Measurements from ENCODE around the gene LSG1.

Gene LSG1

DNA sequence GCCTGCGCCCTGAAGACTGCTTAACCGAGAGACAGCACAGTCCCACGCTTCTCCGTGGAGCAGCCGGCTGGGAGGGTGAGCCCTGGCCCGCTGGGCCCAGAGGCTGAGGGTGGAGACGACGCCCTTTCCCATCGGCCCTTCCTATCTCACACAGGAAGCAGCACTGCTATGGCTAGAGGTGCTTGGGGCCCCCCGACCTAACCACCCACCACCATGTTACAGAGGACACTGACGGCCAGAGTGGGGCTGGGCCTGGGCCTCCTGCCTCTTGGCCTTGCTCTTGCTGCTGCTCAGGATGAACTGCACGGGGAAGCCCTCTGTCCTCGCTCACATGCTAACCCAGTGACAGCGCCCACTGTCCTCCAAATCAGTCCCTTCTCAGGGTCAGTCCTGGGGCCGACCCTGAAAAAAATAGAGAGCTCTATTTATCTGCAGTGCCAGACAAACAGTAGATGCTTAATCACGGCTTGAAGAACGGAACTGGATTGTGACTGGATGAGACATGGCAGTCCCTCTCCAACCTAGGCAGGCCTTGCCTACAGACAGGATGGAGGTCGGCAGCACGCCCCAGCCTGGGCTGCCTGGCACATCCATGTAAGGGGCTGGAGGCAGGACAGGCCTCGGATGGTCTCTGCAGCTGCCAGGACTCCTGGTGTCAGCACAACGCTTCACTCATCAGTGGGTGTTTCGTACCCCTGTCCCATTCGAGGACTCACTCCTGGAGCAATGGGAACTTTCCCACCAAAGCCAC is 53.0 kb downstream of the LSG1 start:
- Histone ChIP-seq H3K9me3 (ENCODE audit: control insufficient read depth, insufficient read depth, low read length) (no peaks in the 10 kb centered on the region), H3K36me3 (ENCODE audit: control insufficient read depth, insufficient read depth, low read length) (no peaks in the 10 kb centered on the region), H3K4me3 (ENCODE audit: low read length) (no peak overlapping the region), H3K27ac (ENCODE audit: low read length) (no peak overlapping the region), H3K4me1 (ENCODE audit: control insufficient read depth, insufficient read depth, low read length) (no peaks in the 10 kb centered on the region), H3K27me3 (ENCODE audit: control insufficient read depth, insufficient read depth, low read length) (no peaks in the 10 kb centered on the region)
- no CpG with 5 or more reads among the region's 23 CpGs for WGBS (ENCODE audit: insufficient coverage, insufficient read length)
- DNase-seq (ENCODE audit: low read depth, low spot score): no peak

- Histone ChIP-seq H3K36me3 (ENCODE audit: control insufficient read depth, insufficient read depth, low read length) (no peaks in the 10 kb centered on the region), H3K27ac (ENCODE audit: low read length) (no peak overlapping the region), H3K27me3 (ENCODE audit: control insufficient read depth, insufficient read depth, low read length) (no peaks in the 10 kb centered on the region), H3K4me3 (ENCODE audit: low read length) (no peak overlapping the region), H3K9me3 (ENCODE audit: control insufficient read depth, insufficient read depth, low read length) (no peaks in the 10 kb centered on the region), H3K4me1 (ENCODE audit: control insufficient read depth, insufficient read depth, low read length) (no peaks in the 10 kb centered on the region)
- no CpG with 5 or more reads among the region's 9 CpGs for WGBS (ENCODE audit: insufficient coverage, insufficient read length)
- DNase-seq (ENCODE audit: low read depth, low spot score): no peak
Observed at GRCh38 chr3:194617827-194618226, 54.2 kb downstream of the LSG1 start.

- H3K4me1 ChIP-seq (ENCODE audit: control insufficient read depth, insufficient read depth, low read length): no peaks in the 10 kb centered on the region
- H3K27ac ChIP-seq (ENCODE audit: low read length): no peak overlapping the region
- H3K36me3 ChIP-seq (ENCODE audit: control insufficient read depth, insufficient read depth, low read length): no peaks in the 10 kb centered on the region
- DNase-seq (ENCODE audit: low read depth, low spot score): no peak
- no peaks in the 10 kb centered on the region for H3K27me3 ChIP-seq (ENCODE audit: control insufficient read depth, insufficient read depth, low read length)
- no peaks in the 10 kb centered on the region for H3K9me3 ChIP-seq (ENCODE audit: control insufficient read depth, insufficient read depth, low read length)
- WGBS (ENCODE audit: insufficient coverage, insufficient read length): no CpG with 5 or more reads among the region's 14 CpGs
- no peak overlapping the region for H3K4me3 ChIP-seq (ENCODE audit: low read length)
Observed at GRCh38 chr3:194617143-194617671, 54.8 kb downstream of the LSG1 start.

- WGBS (ENCODE audit: insufficient coverage, insufficient read length): no CpG with 5 or more reads among the region's 11 CpGs
- Histone ChIP-seq H3K4me1 (ENCODE audit: control insufficient read depth, insufficient read depth, low read length) (no peaks in the 10 kb centered on the region), H3K4me3 (ENCODE audit: low read length) (no peak overlapping the region), H3K36me3 (ENCODE audit: control insufficient read depth, insufficient read depth, low read length) (no peaks in the 10 kb centered on the region), H3K9me3 (ENCODE audit: control insufficient read depth, insufficient read depth, low read length) (no peaks in the 10 kb centered on the region), H3K27ac (ENCODE audit: low read length) (no peak overlapping the region), H3K27me3 (ENCODE audit: control insufficient read depth, insufficient read depth, low read length) (no peaks in the 10 kb centered on the region)
- no peak for DNase-seq (ENCODE audit: low read depth, low spot score)
Observed at GRCh38 chr3:194615226-194615625, 56.8 kb downstream of the LSG1 start.

DNA sequence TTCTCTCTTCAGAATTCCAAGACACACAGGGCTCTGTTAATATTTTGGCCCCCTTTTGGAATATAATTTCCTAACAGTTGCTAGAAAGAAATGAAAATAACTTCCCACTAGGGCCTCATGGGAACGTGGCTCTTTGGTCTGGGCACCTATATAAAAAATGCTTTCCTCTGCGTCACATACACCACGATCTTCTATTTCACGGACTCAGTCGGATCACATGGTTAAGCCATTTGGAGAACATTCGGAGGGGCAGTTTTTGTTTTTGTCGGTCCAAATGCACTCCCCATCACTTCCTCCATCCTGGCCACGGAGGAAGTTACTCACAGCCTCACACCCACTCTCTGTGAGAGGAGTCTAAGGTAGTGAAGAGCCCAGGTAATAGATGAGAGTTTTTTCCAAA is 59.8 kb downstream of the LSG1 start:
- Histone ChIP-seq H3K27me3 (ENCODE audit: control insufficient read depth, insufficient read depth, low read length) (no peaks in the 10 kb centered on the region), H3K4me3 (ENCODE audit: low read length) (no peak overlapping the region), H3K4me1 (ENCODE audit: control insufficient read depth, insufficient read depth, low read length) (no peaks in the 10 kb centered on the region), H3K36me3 (ENCODE audit: control insufficient read depth, insufficient read depth, low read length) (no peaks in the 10 kb centered on the region), H3K27ac (ENCODE audit: low read length) (no peak overlapping the region), H3K9me3 (ENCODE audit: control insufficient read depth, insufficient read depth, low read length) (no peaks in the 10 kb centered on the region)
- no CpG with 5 or more reads among the region's 8 CpGs for WGBS (ENCODE audit: insufficient coverage, insufficient read length)
- no peak for DNase-seq (ENCODE audit: low read depth, low spot score)

GRCh38 chr3:194610689-194611088 is 61.3 kb downstream of the LSG1 start:
- DNase-seq (ENCODE audit: low read depth, low spot score): no peak
- Histone ChIP-seq H3K9me3 (ENCODE audit: control insufficient read depth, insufficient read depth, low read length) (no peaks in the 10 kb centered on the region), H3K4me1 (ENCODE audit: control insufficient read depth, insufficient read depth, low read length) (no peaks in the 10 kb centered on the region), H3K27ac (ENCODE audit: low read length) (no peak overlapping the region), H3K36me3 (ENCODE audit: control insufficient read depth, insufficient read depth, low read length) (no peaks in the 10 kb centered on the region), H3K4me3 (ENCODE audit: low read length) (no peak overlapping the region), H3K27me3 (ENCODE audit: control insufficient read depth, insufficient read depth, low read length) (no peaks in the 10 kb centered on the region)
- WGBS (ENCODE audit: insufficient coverage, insufficient read length): no CpG with 5 or more reads among the region's 3 CpGs

DNA sequence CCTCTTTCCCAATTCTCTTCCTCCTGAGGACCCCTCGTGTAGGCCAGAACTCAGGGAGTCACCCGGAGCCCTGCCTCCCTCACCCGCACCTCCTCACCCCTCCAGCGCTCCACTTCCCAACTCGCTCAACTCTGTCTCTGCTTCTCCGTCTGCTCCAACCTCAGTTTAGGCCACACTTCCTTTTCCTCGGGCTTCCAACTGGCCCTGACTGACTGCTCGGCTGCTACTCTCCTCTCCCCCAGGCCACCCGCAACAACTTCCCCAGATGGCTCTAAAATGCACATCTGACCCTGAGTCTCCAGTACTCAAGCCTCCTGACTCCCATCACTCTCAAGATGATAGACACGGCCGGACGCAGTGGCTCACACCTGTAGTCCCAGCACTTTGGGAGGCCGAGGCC is 62.4 kb downstream of the LSG1 start:
- Histone ChIP-seq H3K9me3 (ENCODE audit: control insufficient read depth, insufficient read depth, low read length) (no peaks in the 10 kb centered on the region), H3K27me3 (ENCODE audit: control insufficient read depth, insufficient read depth, low read length) (no peaks in the 10 kb centered on the region), H3K27ac (ENCODE audit: low read length) (no peak overlapping the region), H3K36me3 (ENCODE audit: control insufficient read depth, insufficient read depth, low read length) (no peaks in the 10 kb centered on the region), H3K4me1 (ENCODE audit: control insufficient read depth, insufficient read depth, low read length) (no peaks in the 10 kb centered on the region), H3K4me3 (ENCODE audit: low read length) (no peak overlapping the region)
- DNase-seq (ENCODE audit: low read depth, low spot score): no peak
- no CpG with 5 or more reads among the region's 13 CpGs for WGBS (ENCODE audit: insufficient coverage, insufficient read length)

DNA sequence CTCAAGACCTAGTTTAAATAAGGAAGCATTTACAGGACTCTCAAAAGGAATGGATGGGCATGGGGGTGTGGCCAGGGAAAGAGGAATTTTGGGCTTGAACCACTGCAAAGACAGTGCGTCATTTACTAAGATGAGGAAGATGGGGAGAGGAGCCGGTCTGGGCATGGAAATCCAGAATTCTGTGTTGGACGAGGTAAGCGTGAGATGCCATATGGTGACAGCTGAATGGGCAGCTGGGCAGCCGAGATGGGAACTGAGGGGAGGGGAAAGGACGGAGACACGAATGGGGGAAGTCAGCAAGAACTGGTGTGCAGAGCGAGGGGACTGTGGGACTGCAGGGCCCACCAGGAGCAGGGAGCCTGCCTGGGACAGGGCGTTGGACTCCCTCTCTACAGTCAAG is 63.0 kb downstream of the LSG1 start:
- no peaks in the 10 kb centered on the region for H3K27me3 ChIP-seq (ENCODE audit: control insufficient read depth, insufficient read depth, low read length)
- no peak for DNase-seq (ENCODE audit: low read depth, low spot score)
- no CpG with 5 or more reads among the region's 9 CpGs for WGBS (ENCODE audit: insufficient coverage, insufficient read length)
- H3K27ac ChIP-seq (ENCODE audit: low read length): no peak overlapping the region
- no peaks in the 10 kb centered on the region for H3K9me3 ChIP-seq (ENCODE audit: control insufficient read depth, insufficient read depth, low read length)
- H3K4me3 ChIP-seq (ENCODE audit: low read length): no peak overlapping the region
- no peaks in the 10 kb centered on the region for H3K36me3 ChIP-seq (ENCODE audit: control insufficient read depth, insufficient read depth, low read length)
- H3K4me1 ChIP-seq (ENCODE audit: control insufficient read depth, insufficient read depth, low read length): no peaks in the 10 kb centered on the region

DNA sequence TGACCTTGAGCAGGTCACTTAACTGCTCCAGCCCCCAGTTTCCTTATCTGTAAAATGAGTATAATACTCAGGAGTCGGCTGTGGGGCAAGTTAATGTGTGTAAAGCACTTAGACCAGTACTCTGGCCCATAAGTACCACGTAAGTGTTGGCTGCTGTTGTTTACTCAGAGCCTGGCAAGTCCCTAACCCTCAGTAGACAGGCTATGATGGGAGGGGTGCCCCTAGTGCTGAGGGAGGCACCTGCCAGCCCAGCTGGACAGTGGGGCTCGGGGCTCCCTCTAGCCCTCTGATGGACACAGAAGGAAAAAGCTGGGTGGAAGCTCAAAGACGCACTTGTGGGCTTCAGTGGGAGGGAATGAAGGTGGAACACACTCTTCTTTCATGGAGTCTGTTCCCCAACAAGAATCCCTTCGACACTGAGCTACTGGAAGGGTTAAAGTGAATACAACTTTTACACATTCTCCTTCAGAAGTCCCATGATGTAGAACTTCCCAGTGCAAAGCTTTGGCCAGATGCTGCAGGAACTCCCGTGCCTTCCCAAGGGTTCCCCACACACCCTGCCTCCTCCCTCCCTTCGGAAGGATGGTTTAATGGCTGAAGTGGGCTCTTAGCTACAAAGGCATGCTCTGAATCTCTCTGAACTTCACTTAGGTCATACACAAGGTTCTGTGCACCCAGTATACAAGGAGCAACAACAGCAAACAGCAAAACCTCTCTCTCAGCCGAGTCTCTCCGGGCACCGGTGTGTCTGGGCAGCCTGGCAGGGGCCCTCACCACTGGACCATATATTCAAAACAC is 64.2 kb downstream of the LSG1 start:
- Histone ChIP-seq H3K4me3 (ENCODE audit: low read length) (no peak overlapping the region), H3K9me3 (ENCODE audit: control insufficient read depth, insufficient read depth, low read length) (no peaks in the 10 kb centered on the region), H3K27ac (ENCODE audit: low read length) (no peak overlapping the region), H3K4me1 (ENCODE audit: control insufficient read depth, insufficient read depth, low read length) (no peaks in the 10 kb centered on the region), H3K27me3 (ENCODE audit: control insufficient read depth, insufficient read depth, low read length) (no peaks in the 10 kb centered on the region), H3K36me3 (ENCODE audit: control insufficient read depth, insufficient read depth, low read length) (no peaks in the 10 kb centered on the region)
- WGBS (ENCODE audit: insufficient coverage, insufficient read length): no CpG with 5 or more reads among the region's 10 CpGs
- no peak for DNase-seq (ENCODE audit: low read depth, low spot score)

DNA sequence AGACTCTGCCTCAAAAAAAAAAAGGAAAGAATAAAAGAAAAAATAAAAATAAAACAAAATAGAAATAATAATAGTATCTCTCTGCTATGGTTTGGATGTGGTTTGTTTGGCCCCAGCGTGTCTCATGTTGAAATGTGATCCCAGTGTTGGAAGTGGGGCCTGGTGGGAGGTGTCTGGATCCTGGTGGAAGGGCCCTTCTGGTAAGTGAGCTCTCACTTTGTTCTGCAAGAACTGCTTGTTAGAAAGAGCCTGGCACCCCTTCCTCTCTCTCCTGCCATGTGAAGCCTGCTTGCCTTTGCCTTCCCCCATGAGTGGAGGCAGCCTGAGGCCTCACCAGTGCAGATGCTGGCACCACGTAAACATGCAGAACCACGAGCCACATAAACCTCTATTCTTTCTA is 65.0 kb downstream of the LSG1 start:
- H3K36me3 ChIP-seq (ENCODE audit: control insufficient read depth, insufficient read depth, low read length): no peaks in the 10 kb centered on the region
- H3K4me3 ChIP-seq (ENCODE audit: low read length): no peak overlapping the region
- no peak for DNase-seq (ENCODE audit: low read depth, low spot score)
- no CpG with 5 or more reads among the region's 3 CpGs for WGBS (ENCODE audit: insufficient coverage, insufficient read length)
- H3K4me1 ChIP-seq (ENCODE audit: control insufficient read depth, insufficient read depth, low read length): no peaks in the 10 kb centered on the region
- no peaks in the 10 kb centered on the region for H3K27me3 ChIP-seq (ENCODE audit: control insufficient read depth, insufficient read depth, low read length)
- H3K9me3 ChIP-seq (ENCODE audit: control insufficient read depth, insufficient read depth, low read length): no peaks in the 10 kb centered on the region
- no peak overlapping the region for H3K27ac ChIP-seq (ENCODE audit: low read length)
